Measurements from ENCODE around the gene KHDC3L.

DNA sequence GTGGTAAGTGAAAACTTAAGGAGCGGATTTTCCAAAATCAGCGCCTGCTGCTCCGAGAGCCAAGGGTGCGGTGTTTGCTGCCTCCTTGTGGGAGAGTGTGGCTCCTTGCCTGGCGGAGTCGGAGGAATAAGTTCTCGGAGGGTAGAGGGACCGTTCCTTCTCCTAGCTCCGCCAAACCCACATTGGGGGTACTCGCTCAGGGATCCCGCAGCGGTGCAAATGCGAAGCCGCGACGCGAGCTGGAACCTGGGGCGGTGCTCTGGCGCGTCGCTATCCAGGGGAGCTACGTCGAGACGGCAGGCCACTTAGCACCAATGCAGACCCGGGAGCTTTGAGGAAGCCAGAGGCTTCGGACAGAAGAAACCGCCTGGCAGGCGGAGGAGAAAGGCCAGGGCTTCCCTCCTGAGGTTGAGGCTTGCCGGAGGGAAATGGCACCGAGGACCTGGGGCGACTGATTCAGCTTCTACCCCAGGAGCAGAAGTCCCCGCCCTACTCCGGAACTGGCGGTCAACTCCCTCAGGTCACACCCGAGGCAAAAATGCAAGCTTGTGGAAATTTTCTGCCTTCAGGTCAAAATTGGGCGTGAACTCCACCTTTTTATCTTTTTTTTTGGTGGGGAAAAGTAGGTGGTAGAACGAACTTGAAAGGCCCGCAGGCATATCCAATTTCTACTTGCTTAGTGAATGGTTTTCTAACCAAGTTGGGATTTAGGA, 26.5 kb downstream of the KHDC3L start:
- TF ChIP-seq, protein P1, sequence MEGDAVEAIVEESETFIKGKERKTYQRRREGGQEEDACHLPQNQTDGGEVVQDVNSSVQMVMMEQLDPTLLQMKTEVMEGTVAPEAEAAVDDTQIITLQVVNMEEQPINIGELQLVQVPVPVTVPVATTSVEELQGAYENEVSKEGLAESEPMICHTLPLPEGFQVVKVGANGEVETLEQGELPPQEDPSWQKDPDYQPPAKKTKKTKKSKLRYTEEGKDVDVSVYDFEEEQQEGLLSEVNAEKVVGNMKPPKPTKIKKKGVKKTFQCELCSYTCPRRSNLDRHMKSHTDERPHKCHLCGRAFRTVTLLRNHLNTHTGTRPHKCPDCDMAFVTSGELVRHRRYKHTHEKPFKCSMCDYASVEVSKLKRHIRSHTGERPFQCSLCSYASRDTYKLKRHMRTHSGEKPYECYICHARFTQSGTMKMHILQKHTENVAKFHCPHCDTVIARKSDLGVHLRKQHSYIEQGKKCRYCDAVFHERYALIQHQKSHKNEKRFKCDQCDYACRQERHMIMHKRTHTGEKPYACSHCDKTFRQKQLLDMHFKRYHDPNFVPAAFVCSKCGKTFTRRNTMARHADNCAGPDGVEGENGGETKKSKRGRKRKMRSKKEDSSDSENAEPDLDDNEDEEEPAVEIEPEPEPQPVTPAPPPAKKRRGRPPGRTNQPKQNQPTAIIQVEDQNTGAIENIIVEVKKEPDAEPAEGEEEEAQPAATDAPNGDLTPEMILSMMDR (conservative IDR thresholded peaks at IDR 0.05; ENCODE audit: low read length) = peak; percentile 41
- TF ChIP-seq EZH2phosphoT487 (IDR thresholded peaks at IDR 0.05; ENCODE audit: borderline replicate concordance) = no peak
